RWPE2 (cell line): ENCODE results near the gene DHX58.
A peak's percentile ranks its signal among the peaks of the same experiment; 100 is the strongest.

Experiments
- ATAC-seq: fragments of 200-7000 bp; cut with Tn5 transposase; 3 replicates; pipeline ENCODE4 v1.9.1; 2021; ENCODE audit warnings: low read depth
- DNase-seq: peaks from one replicate; pipeline ENCODE4 v3.0.0-alpha.2; 2020; ENCODE audit warnings: low spot score
- H3K27ac ChIP-seq: fragments of 450-650 bp; 2 replicates; pipeline ENCODE4 v1.5.1; 2017; ENCODE audit warnings: mild to moderate bottlenecking; ENCODE audit not compliant: poor library complexity, severe bottlenecking
- H3K27me3 ChIP-seq: fragments of 250-450 bp; sonication (Bioruptor Pico); 2 replicates; pipeline ENCODE4 v1.5.1; 2021; ENCODE audit warnings: mild to moderate bottlenecking, moderate library complexity; ENCODE audit not compliant: insufficient read depth, poor library complexity, severe bottlenecking
- H3K36me3 ChIP-seq: fragments of 250-450 bp; sonication (Bioruptor Pico); 2 replicates; pipeline ENCODE4 v1.5.1; 2020; ENCODE audit warnings: low read depth, mild to moderate bottlenecking, moderate library complexity
- H3K4me1 ChIP-seq: fragments of 250-450 bp; sonication (Bioruptor Pico); 2 replicates; pipeline ENCODE4 v1.5.1; 2021; ENCODE audit warnings: mild to moderate bottlenecking, moderate library complexity; ENCODE audit not compliant: insufficient read depth, poor library complexity, severe bottlenecking
- H3K4me3 ChIP-seq: fragments of 250-450 bp; sonication (Bioruptor Pico); 2 replicates; pipeline ENCODE4 v1.5.1; 2021; ENCODE audit warnings: mild to moderate bottlenecking, moderate library complexity; ENCODE audit not compliant: severe bottlenecking
- H3K9me3 ChIP-seq: fragments of 250-450 bp; sonication (Bioruptor Pico); 2 replicates; pipeline ENCODE4 v1.5.1; 2021; ENCODE audit warnings: mild to moderate bottlenecking, moderate library complexity; ENCODE audit not compliant: severe bottlenecking
- CTCF ChIP-seq: fragments of 450-650 bp; IDR thresholded peaks from one replicate; pipeline ENCODE4 v1.5.1; 2017; ENCODE audit warnings: mild to moderate bottlenecking, moderate library complexity; ENCODE audit not compliant: poor library complexity, severe bottlenecking

The DHX58 gene

GRCh38 chr17:42112552-42113176, at the start of gene DHX58:
Gene DHX58, minus strand, starts transcription at chr17:42112714. Its CDS starts 822 bp downstream, at chr17:42111892.
- peak within 1 kb of the TSS; percentile 69 for H3K27ac ChIP-seq
- DNase-seq = no peak

GRCh38 chr17:42160531-42160910, 48.0 kb upstream of the DHX58 start:
- H3K27ac ChIP-seq = no peak overlapping the region

More at GRCh38 chr17:42112552-42113176, at the start of gene DHX58:
- no peak for TF ChIP-seq CTCF
- H3K27me3 ChIP-seq = no peaks in the 10 kb centered on the region
- no peaks in the 10 kb centered on the region for H3K9me3 ChIP-seq
- H3K4me1 ChIP-seq = no peaks in the 10 kb centered on the region
- peak within 1 kb of the TSS; percentile 37 for H3K4me3 ChIP-seq
- H3K36me3 ChIP-seq = peaks cover 28% of the 10 kb centered on the region
- ATAC-seq = peak; percentile 84

GRCh38 chr17:42159796-42160530, 47.4 kb upstream of the DHX58 start:
- ATAC-seq = no peak
- H3K27ac ChIP-seq = no peak overlapping the region

More at GRCh38 chr17:42160531-42160910, 48.0 kb upstream of the DHX58 start:
- DNase-seq (no peak), ATAC-seq (no peak)
- Histone ChIP-seq H3K27me3 (no peaks in the 10 kb centered on the region), H3K9me3 (no peaks in the 10 kb centered on the region), H3K36me3 (no peaks in the 10 kb centered on the region), H3K4me1 (no peaks in the 10 kb centered on the region), H3K4me3 (no peak overlapping the region)
- TF ChIP-seq CTCF = no peak

GRCh38 chr17:42155614-42156045, 43.1 kb upstream of the DHX58 start:
- H3K27ac ChIP-seq = peak overlapping the region; percentile 21
- H3K4me3 ChIP-seq = peak overlapping the region; percentile 74
- H3K27me3 ChIP-seq = no peaks in the 10 kb centered on the region
- ATAC-seq = no peak
- DNase-seq = no peak
- peaks cover 4% of the 10 kb centered on the region for H3K36me3 ChIP-seq
- H3K4me1 ChIP-seq = peaks cover 6% of the 10 kb centered on the region
- no peaks in the 10 kb centered on the region for H3K9me3 ChIP-seq
- TF ChIP-seq CTCF = no peak

More at GRCh38 chr17:42159796-42160530, 47.4 kb upstream of the DHX58 start:
- Histone ChIP-seq H3K9me3 (no peaks in the 10 kb centered on the region), H3K36me3 (no peaks in the 10 kb centered on the region), H3K4me1 (no peaks in the 10 kb centered on the region), H3K27me3 (no peaks in the 10 kb centered on the region), H3K4me3 (no peak overlapping the region)
- no peak for DNase-seq
- TF ChIP-seq CTCF = no peak
